ENCODE data around the gene ANO3. TPM values are rescaled to one million over a fixed set of nuclear protein-coding genes. Genes with fewer than 3 reads are reported as not detected.

Gene ANO3
- total and polyA plus RNA-seq, 2 donors (not counting 1 experiment from before 2014, with no cell fraction given), result not detected

DNA sequence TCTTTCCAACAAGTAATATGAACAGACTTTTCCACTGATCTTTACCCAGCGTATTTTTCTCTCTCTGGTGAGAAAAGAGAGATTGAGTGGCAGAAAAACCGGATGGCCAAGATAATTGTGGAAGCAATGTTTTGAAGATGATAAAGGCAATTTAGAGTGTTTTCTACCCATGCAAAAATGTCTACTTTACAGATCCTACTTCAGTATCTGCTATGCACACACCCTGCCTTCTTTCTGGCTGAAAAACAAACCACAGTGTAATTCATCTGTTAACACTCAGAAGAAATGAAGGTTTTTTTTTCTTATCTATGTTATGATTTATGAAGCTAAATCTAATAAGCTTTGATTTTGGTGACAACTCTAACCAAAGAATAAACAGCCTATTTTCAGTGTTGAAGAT lies 333.1 kb downstream of the ANO3 start:
- H3K4me3 ChIP-seq (ENCODE audit: control extremely low read depth in 1 of 5, extremely low read depth in 1 of 5, insufficient read depth in 1 of 5, low read depth in 2 of 5, low read length in 4 of 5), result no peak overlapping the region
- TF ChIP-seq, protein P1, sequence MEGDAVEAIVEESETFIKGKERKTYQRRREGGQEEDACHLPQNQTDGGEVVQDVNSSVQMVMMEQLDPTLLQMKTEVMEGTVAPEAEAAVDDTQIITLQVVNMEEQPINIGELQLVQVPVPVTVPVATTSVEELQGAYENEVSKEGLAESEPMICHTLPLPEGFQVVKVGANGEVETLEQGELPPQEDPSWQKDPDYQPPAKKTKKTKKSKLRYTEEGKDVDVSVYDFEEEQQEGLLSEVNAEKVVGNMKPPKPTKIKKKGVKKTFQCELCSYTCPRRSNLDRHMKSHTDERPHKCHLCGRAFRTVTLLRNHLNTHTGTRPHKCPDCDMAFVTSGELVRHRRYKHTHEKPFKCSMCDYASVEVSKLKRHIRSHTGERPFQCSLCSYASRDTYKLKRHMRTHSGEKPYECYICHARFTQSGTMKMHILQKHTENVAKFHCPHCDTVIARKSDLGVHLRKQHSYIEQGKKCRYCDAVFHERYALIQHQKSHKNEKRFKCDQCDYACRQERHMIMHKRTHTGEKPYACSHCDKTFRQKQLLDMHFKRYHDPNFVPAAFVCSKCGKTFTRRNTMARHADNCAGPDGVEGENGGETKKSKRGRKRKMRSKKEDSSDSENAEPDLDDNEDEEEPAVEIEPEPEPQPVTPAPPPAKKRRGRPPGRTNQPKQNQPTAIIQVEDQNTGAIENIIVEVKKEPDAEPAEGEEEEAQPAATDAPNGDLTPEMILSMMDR (IDR thresholded peaks at IDR 0.05), result no peak
- TF ChIP-seq EZH2 (IDR thresholded peaks at IDR 0.05; ENCODE audit: borderline replicate concordance, insufficient read depth, low read depth, low read length, poor library complexity, severe bottlenecking), result no peak
- no peak overlapping the region for H2AFZ ChIP-seq (ENCODE audit: insufficient read depth, low read depth, low read length, poor library complexity, severe bottlenecking)
- no peak overlapping the region for H3K4me2 ChIP-seq (replicated peaks; ENCODE audit: low read depth, low read length, poor library complexity, severe bottlenecking)
- ChIA-PET POLR2A (no interaction called here), CTCF (no interaction called here)
- intact Hi-C loops (cut with micrococcal nuclease), result no loop called here
- H4K20me1 ChIP-seq (ENCODE audit: control insufficient read depth, insufficient read depth, low read length, poor library complexity, severe bottlenecking), result no peaks in the 10 kb centered on the region
- no peaks in the 10 kb centered on the region for H3K27me3 ChIP-seq (replicated peaks in 1 of 4; ENCODE audit: control extremely low read depth in 1 of 4, control insufficient read depth in 3 of 4, insufficient read depth in 4 of 4, low read length in 3 of 4)
- Mint-ChIP-seq H3K27me3 (no peaks in the 10 kb centered on the region), H3K27ac (no peak overlapping the region), H3K4me1 (no peaks in the 10 kb centered on the region), H3K4me3 (no peak overlapping the region), H3K9me3 (ENCODE audit: insufficient read depth) (no peaks in the 10 kb centered on the region)
- no peak overlapping the region for H3K27ac ChIP-seq (ENCODE audit: low read length in 2 of 2)
- H3K9me3 ChIP-seq (ENCODE audit: control extremely low read depth in 1 of 3, control insufficient read depth in 2 of 3, insufficient read depth in 1 of 3, low read length in 2 of 3), result no peaks in the 10 kb centered on the region
- no peaks in the 10 kb centered on the region for H3K4me1 ChIP-seq (ENCODE audit: control insufficient read depth in 2 of 2, insufficient read depth in 2 of 2, low read length in 2 of 2)
- no peak overlapping the region for H3K9ac ChIP-seq (ENCODE audit: low read length)
- ATAC-seq (ENCODE audit: low read depth) (no peak), DNase-seq (no peak)
- WGBS (ENCODE audit: insufficient coverage), result no CpG with 5 or more reads among the region's 2 CpGs
- no peaks in the 10 kb centered on the region for H3K36me3 ChIP-seq (replicated peaks in 1 of 2; ENCODE audit: control extremely low read depth in 1 of 2, control insufficient read depth in 1 of 2, extremely low read depth in 1 of 2, insufficient read depth in 2 of 2, low read length in 1 of 2)
- no peaks in the 10 kb centered on the region for H3K79me2 ChIP-seq (ENCODE audit: control insufficient read depth, insufficient read depth, low read length)

DNA sequence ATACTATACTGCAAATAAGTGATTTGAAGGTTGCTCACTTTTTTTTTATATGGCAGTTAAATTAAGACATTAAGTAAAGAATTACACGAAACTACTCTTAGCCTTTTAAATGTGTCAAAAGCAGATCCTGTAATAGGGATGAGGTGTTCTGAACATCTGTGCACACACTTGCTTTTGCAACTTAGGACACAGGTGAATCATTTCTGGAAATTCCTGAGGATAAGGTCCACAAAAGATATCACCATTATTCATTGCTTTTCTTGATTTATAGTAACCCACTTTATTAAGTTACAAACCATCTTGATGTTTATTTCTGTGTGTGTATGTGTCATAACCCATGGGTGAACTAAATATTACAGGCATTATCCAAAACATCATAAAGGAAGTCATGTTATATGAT lies 334.0 kb downstream of the ANO3 start:
- Histone ChIP-seq H3K9me3 (ENCODE audit: control extremely low read depth in 1 of 3, control insufficient read depth in 2 of 3, insufficient read depth in 1 of 3, low read length in 2 of 3) (no peaks in the 10 kb centered on the region), H3K27me3 (replicated peaks in 1 of 4; ENCODE audit: control extremely low read depth in 1 of 4, control insufficient read depth in 3 of 4, insufficient read depth in 4 of 4, low read length in 3 of 4) (no peaks in the 10 kb centered on the region), H4K20me1 (ENCODE audit: control insufficient read depth, insufficient read depth, low read length, poor library complexity, severe bottlenecking) (no peaks in the 10 kb centered on the region), H3K4me3 (ENCODE audit: control extremely low read depth in 1 of 5, extremely low read depth in 1 of 5, insufficient read depth in 1 of 5, low read depth in 2 of 5, low read length in 4 of 5) (no peak overlapping the region), H3K36me3 (replicated peaks in 1 of 2; ENCODE audit: control extremely low read depth in 1 of 2, control insufficient read depth in 1 of 2, extremely low read depth in 1 of 2, insufficient read depth in 2 of 2, low read length in 1 of 2) (no peaks in the 10 kb centered on the region), H3K79me2 (ENCODE audit: control insufficient read depth, insufficient read depth, low read length) (no peaks in the 10 kb centered on the region), H3K9ac (ENCODE audit: low read length) (no peak overlapping the region), H2AFZ (ENCODE audit: insufficient read depth, low read depth, low read length, poor library complexity, severe bottlenecking) (no peak overlapping the region), H3K4me2 (replicated peaks; ENCODE audit: low read depth, low read length, poor library complexity, severe bottlenecking) (no peak overlapping the region), H3K27ac (ENCODE audit: low read length in 2 of 2) (no peak overlapping the region), H3K4me1 (ENCODE audit: control insufficient read depth in 2 of 2, insufficient read depth in 2 of 2, low read length in 2 of 2) (no peaks in the 10 kb centered on the region)
- H3K4me1 Mint-ChIP-seq, result no peaks in the 10 kb centered on the region
- TF ChIP-seq EZH2 (IDR thresholded peaks at IDR 0.05; ENCODE audit: borderline replicate concordance, insufficient read depth, low read depth, low read length, poor library complexity, severe bottlenecking), result no peak
- TF ChIP-seq, protein P1 (IDR thresholded peaks at IDR 0.05), result no peak
- no peak overlapping the region for H3K4me3 Mint-ChIP-seq
- no peak for DNase-seq
- no peaks in the 10 kb centered on the region for H3K9me3 Mint-ChIP-seq (ENCODE audit: insufficient read depth)
- ATAC-seq (ENCODE audit: low read depth), result no peak
- intact Hi-C loops (cut with micrococcal nuclease), result no loop called here
- ChIA-PET CTCF (no interaction called here), POLR2A (no interaction called here)
- no CpG with 5 or more reads among the region's 1 CpG for WGBS (ENCODE audit: insufficient coverage)
- H3K27me3 Mint-ChIP-seq, result no peaks in the 10 kb centered on the region
- no peak overlapping the region for H3K27ac Mint-ChIP-seq
